Endothelial cell (in vitro differentiated cells): Measurements from ENCODE around the gene HDAC6. TPM values are rescaled to one million over a fixed set of nuclear protein-coding genes. Genes with fewer than 3 reads are reported as not detected.
A peak's percentile ranks its signal among the peaks of the same experiment; 100 is the strongest.
"Not testable (repeated sequence)": the region's sequence is repeated elsewhere in the genome, so short reads cannot be mapped to it uniquely, and the experiment has no call there.

Source experiments
- DNase-seq: peaks from one replicate; pipeline ENCODE4 v3.0.0; 2021; ENCODE audit warnings: low spot score
- H3K27ac Mint-ChIP-seq: one replicate; pipeline ENCODE4 v1.8.0; 2021; ENCODE audit warnings: mixed read lengths, inconsistent platforms; ENCODE audit not compliant: unreplicated experiment
- H3K27me3 Mint-ChIP-seq: one replicate; pipeline ENCODE4 v1.8.0; 2021; ENCODE audit warnings: mild to moderate bottlenecking, moderate library complexity, mixed read lengths, inconsistent platforms; ENCODE audit not compliant: unreplicated experiment
- H3K36me3 Mint-ChIP-seq: one replicate; pipeline ENCODE4 v1.8.0; 2021; ENCODE audit warnings: mild to moderate bottlenecking, low read depth, mixed read lengths, inconsistent platforms; ENCODE audit not compliant: unreplicated experiment
- H3K4me1 Mint-ChIP-seq: one replicate; pipeline ENCODE4 v1.8.0; 2021; ENCODE audit warnings: mild to moderate bottlenecking, mixed read lengths, inconsistent platforms; ENCODE audit not compliant: unreplicated experiment
- H3K4me3 Mint-ChIP-seq: one replicate; pipeline ENCODE4 v1.8.0; 2021; ENCODE audit warnings: mild to moderate bottlenecking, mixed read lengths, inconsistent platforms; ENCODE audit not compliant: unreplicated experiment
- H3K9me3 Mint-ChIP-seq: one replicate; pipeline ENCODE4 v1.8.0; 2021; ENCODE audit warnings: mixed read lengths, inconsistent platforms; ENCODE audit not compliant: unreplicated experiment
- CTCF ChIP-seq: fragments of 200-600 bp; sonication (generic); IDR thresholded peaks from one replicate; pipeline ENCODE4 v1.5.0; 2021; ENCODE audit warnings: antibody characterized with exemption; ENCODE audit not compliant: unreplicated experiment
- total RNA-seq: library from RNA; stranded (reverse); fragmentation: NEBNext Ultra II Directional; extraction: Animal tissue kit (Norgen Biotek cat#: 25700); gene quantifications from one replicate; pipeline ENCODE4 v1.2.1, GENCODE V29; 2021; ENCODE audit not compliant: unreplicated experiment

Gene HDAC6
- total RNA-seq, 1 donor from 2014 or later = 122 TPM

GRCh38 chrX:48854898-48855297 is 53.0 kb downstream of the HDAC6 start:
- Mint-ChIP-seq H3K9me3 (no peaks in the 10 kb centered on the region), H3K27me3 (no peaks in the 10 kb centered on the region), H3K36me3 (no peaks in the 10 kb centered on the region), H3K4me1 (peaks cover 11% of the 10 kb centered on the region), H3K4me3 (no peak overlapping the region), H3K27ac (peak overlapping the region; percentile 89)
- no peak for DNase-seq
- TF ChIP-seq CTCF = no peak

GRCh38 chrX:48864210-48864609 is 62.3 kb downstream of the HDAC6 start:
- H3K9me3 Mint-ChIP-seq = no peaks in the 10 kb centered on the region
- no peak overlapping the region for H3K4me3 Mint-ChIP-seq
- H3K27me3 Mint-ChIP-seq = no peaks in the 10 kb centered on the region
- H3K4me1 Mint-ChIP-seq = no peaks in the 10 kb centered on the region
- TF ChIP-seq CTCF = no peak
- no peaks in the 10 kb centered on the region for H3K36me3 Mint-ChIP-seq
- no peak overlapping the region for H3K27ac Mint-ChIP-seq
- no peak for DNase-seq

GRCh38 chrX:48872017-48872416 is 70.2 kb downstream of the HDAC6 start:
- DNase-seq, H3K36me3 Mint-ChIP-seq, H3K4me1 Mint-ChIP-seq, H3K27ac Mint-ChIP-seq, H3K4me3 Mint-ChIP-seq, H3K9me3 Mint-ChIP-seq, H3K27me3 Mint-ChIP-seq: not testable (repeated sequence)

Other genes starting within 250 kb of the HDAC6 start
- gene RBM3, start 227.6 kb upstream of the HDAC6 start, total RNA-seq = 252 TPM
- gene WDR13, start 204.6 kb upstream of the HDAC6 start, total RNA-seq = 73.8 TPM
- 2.7 TPM for gene WAS, start 118.3 kb upstream of the HDAC6 start, total RNA-seq
- 6.8 TPM for gene SUV39H1, start 105.3 kb upstream of the HDAC6 start, total RNA-seq
- not detected for gene GLOD5, start 40.3 kb upstream of the HDAC6 start, total RNA-seq
- gene GATA1, start 15.5 kb upstream of the HDAC6 start, total RNA-seq = not detected
- gene ERAS, start 24.4 kb downstream of the HDAC6 start, total RNA-seq = not detected
- gene PCSK1N, start 33.5 kb downstream of the HDAC6 start, total RNA-seq = 2.0 TPM
- gene TIMM17B, start 95.7 kb downstream of the HDAC6 start, total RNA-seq = 70.6 TPM
- gene PQBP1, start 95.9 kb downstream of the HDAC6 start, total RNA-seq = 80.1 TPM
- 27.2 TPM for gene SLC35A2, start 109.6 kb downstream of the HDAC6 start, total RNA-seq
- 7.0 TPM for gene PIM2, start 117.0 kb downstream of the HDAC6 start, total RNA-seq
- 48.8 TPM for gene OTUD5, start 155.5 kb downstream of the HDAC6 start, total RNA-seq
- 6.0 TPM for gene KCND1, start 169.8 kb downstream of the HDAC6 start, total RNA-seq
- 63.6 TPM for gene GRIPAP1, start 200.2 kb downstream of the HDAC6 start, total RNA-seq
- gene TFE3, start 241.3 kb downstream of the HDAC6 start, total RNA-seq = 31.0 TPM